Measurements from ENCODE around the gene KCNAB2. TPM values are rescaled to one million over a fixed set of nuclear protein-coding genes. Genes with fewer than 3 reads are reported as not detected.

The KCNAB2 gene
- total and polyA plus RNA-seq, 2 experiments from 2014 or later, result 3.1 to 3.5 TPM

DNA sequence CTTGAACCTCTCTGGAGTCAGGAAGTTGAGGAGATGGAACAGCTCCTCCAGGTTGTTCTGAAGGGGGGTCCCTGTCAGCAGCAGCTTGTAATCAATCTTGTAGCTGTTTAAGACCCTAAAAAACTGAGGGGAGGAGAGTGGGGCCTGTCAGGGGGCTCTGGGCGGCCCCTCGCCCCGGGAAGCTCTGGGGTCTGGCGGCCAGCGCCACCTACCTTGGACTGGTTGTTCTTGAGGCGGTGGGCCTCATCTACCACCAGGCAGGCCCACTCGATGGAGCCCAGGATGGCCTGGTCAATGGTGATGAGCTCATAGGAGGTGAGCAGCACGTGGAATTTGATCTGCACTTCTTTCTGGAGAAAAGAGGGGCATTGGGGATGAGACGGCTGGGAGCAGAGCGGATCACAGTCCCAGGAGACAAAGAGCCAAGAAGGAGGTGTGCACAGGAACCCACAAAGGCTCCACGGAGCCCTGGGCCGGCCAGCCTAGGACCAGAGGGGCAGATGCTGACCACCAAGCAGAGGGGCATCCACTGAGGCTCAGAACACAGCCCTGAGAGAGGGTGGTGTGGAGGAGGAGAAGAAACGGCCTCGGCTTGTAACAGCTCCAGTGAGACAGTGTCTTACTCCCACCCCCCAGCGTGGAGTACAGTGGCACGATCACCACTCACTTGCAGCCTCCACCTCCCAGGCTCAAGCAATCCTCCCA lies 91.0 kb downstream of the KCNAB2 start:
- H3K36me3 ChIP-seq (replicated peaks; ENCODE audit: insufficient read depth, low read depth), result no peaks in the 10 kb centered on the region
- H3K4me2 ChIP-seq, result no peak overlapping the region
- TF ChIP-seq CTCF (IDR thresholded peaks at IDR 0.05; ENCODE audit: poor library complexity) (no peak), EZH2phosphoT487 (IDR thresholded peaks at IDR 0.05; ENCODE audit: low read depth, severe bottlenecking, unreplicated experiment) (no peak), EZH2 (IDR thresholded peaks at IDR 0.05; ENCODE audit: borderline replicate concordance) (no peak)
- no peaks in the 10 kb centered on the region for H3K27me3 ChIP-seq
- no peak overlapping the region for H3K4me3 ChIP-seq
- no peaks in the 10 kb centered on the region for H4K20me1 ChIP-seq (ENCODE audit: insufficient read depth, poor library complexity, severe bottlenecking)
- H3K27ac ChIP-seq, result no peak overlapping the region
- H2AFZ ChIP-seq, result no peak overlapping the region
- 84% methylated on average over 15 of the region's 16 CpGs for WGBS (ENCODE audit: low lambda C conversion rate, missing lambda C conversion rate)
- no peaks in the 10 kb centered on the region for H3K9me3 ChIP-seq (ENCODE audit: low read depth)
- H3K9me2 ChIP-seq (replicated peaks; ENCODE audit: insufficient read depth), result no peaks in the 10 kb centered on the region
- no peaks in the 10 kb centered on the region for H3K79me2 ChIP-seq
- no peaks in the 10 kb centered on the region for H3K4me1 ChIP-seq (ENCODE audit: insufficient read depth)
- DNase-seq (ENCODE audit: low spot score), result no peak

DNA sequence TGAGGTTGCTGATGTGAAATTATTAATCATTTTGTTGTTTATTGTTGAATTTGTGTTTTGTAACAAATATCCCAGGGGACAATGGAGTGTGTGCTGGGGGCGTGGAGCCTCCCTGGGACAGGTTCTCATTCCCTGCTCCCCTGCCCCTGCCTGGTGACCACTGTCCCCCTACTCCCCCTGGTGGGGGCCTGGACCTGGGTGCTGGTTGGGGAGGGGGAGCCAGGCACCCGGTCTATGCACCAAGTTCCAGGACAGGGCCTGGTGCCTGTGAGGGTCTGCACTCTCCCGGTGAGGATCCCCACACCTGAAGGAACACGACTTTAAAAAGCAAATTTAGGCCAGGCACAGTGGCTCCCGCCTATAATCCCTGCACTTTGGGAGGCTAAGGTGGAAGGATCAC lies 92.1 kb downstream of the KCNAB2 start:
- H3K9me2 ChIP-seq (replicated peaks; ENCODE audit: insufficient read depth), result no peaks in the 10 kb centered on the region
- H3K79me2 ChIP-seq, result no peaks in the 10 kb centered on the region
- H3K4me3 ChIP-seq, result no peak overlapping the region
- H3K27ac ChIP-seq, result no peak overlapping the region
- H3K36me3 ChIP-seq (replicated peaks; ENCODE audit: insufficient read depth, low read depth), result no peaks in the 10 kb centered on the region
- no peaks in the 10 kb centered on the region for H3K4me1 ChIP-seq (ENCODE audit: insufficient read depth)
- no peaks in the 10 kb centered on the region for H4K20me1 ChIP-seq (ENCODE audit: insufficient read depth, poor library complexity, severe bottlenecking)
- H3K27me3 ChIP-seq, result no peaks in the 10 kb centered on the region
- no peak overlapping the region for H3K4me2 ChIP-seq
- no peak for TF ChIP-seq EZH2phosphoT487 (IDR thresholded peaks at IDR 0.05; ENCODE audit: low read depth, severe bottlenecking, unreplicated experiment)
- no peak for TF ChIP-seq EZH2 (IDR thresholded peaks at IDR 0.05; ENCODE audit: borderline replicate concordance)
- TF ChIP-seq CTCF (IDR thresholded peaks at IDR 0.05; ENCODE audit: poor library complexity), result no peak
- H2AFZ ChIP-seq, result no peak overlapping the region
- DNase-seq (ENCODE audit: low spot score), result no peak
- H3K9me3 ChIP-seq (ENCODE audit: low read depth), result no peaks in the 10 kb centered on the region
- 73% methylated on average over 5 of the region's 5 CpGs for WGBS (ENCODE audit: low lambda C conversion rate, missing lambda C conversion rate)

- WGBS (ENCODE audit: low lambda C conversion rate, missing lambda C conversion rate), result 90% methylated on average over 2 of the region's 2 CpGs
- no peaks in the 10 kb centered on the region for H3K36me3 ChIP-seq (replicated peaks; ENCODE audit: insufficient read depth, low read depth)
- H3K79me2 ChIP-seq, result no peaks in the 10 kb centered on the region
- H2AFZ ChIP-seq, result no peak overlapping the region
- no peaks in the 10 kb centered on the region for H3K9me2 ChIP-seq (replicated peaks; ENCODE audit: insufficient read depth)
- no peak overlapping the region for H3K4me3 ChIP-seq
- H3K4me2 ChIP-seq, result no peak overlapping the region
- no peaks in the 10 kb centered on the region for H4K20me1 ChIP-seq (ENCODE audit: insufficient read depth, poor library complexity, severe bottlenecking)
- TF ChIP-seq CTCF (IDR thresholded peaks at IDR 0.05; ENCODE audit: poor library complexity), result no peak
- H3K4me1 ChIP-seq (ENCODE audit: insufficient read depth), result no peaks in the 10 kb centered on the region
- no peak overlapping the region for H3K27ac ChIP-seq
- no peaks in the 10 kb centered on the region for H3K27me3 ChIP-seq
- H3K9me3 ChIP-seq (ENCODE audit: low read depth), result no peaks in the 10 kb centered on the region
- no peak for DNase-seq (ENCODE audit: low spot score)
Observed at GRCh38 chr1:6140413-6140812, 94.7 kb downstream of the KCNAB2 start.

Measured in hepatocyte (in vitro differentiated cells).